ENCODE data around the gene ZBED6. TPM values are rescaled to one million over a fixed set of nuclear protein-coding genes. Genes with fewer than 3 reads are reported as not detected.
A peak's percentile ranks its signal among the peaks of the same experiment; 100 is the strongest.
"Not testable (repeated sequence)": the region's sequence is repeated elsewhere in the genome, so short reads cannot be mapped to it uniquely, and the experiment has no call there.

Gene ZBED6
- 8.1 TPM for total RNA-seq

- DNase-seq: peak; percentile 96
Observed at GRCh38 chr1:203795441-203796235, at the start of gene ZBED6, which contains the start of gene ZC3H11A. Gene ZBED6, plus strand, starts transcription at chr1:203795623. Its CDS starts 1,900 bp downstream, at chr1:203797523. Gene ZC3H11A, plus strand, starts transcription at chr1:203795623. Its CDS starts 21,448 bp downstream, at chr1:203817071.

- no peak for DNase-seq
Observed at GRCh38 chr1:203746281-203746680, 49.1 kb upstream of the ZBED6 start.

- DNase-seq: no peak
Observed at GRCh38 chr1:203751051-203751450, 44.4 kb upstream of the ZBED6 start.

- DNase-seq: not testable (repeated sequence)
Observed at GRCh38 chr1:203751618-203752361, 43.6 kb upstream of the ZBED6 start.

- DNase-seq: no peak
Observed at GRCh38 chr1:203754455-203754864, 41.0 kb upstream of the ZBED6 start.

- no peak for DNase-seq
Observed at GRCh38 chr1:203756036-203756435, 39.4 kb upstream of the ZBED6 start.

- DNase-seq: not testable (repeated sequence)
Observed at GRCh38 chr1:203758749-203759148, 36.7 kb upstream of the ZBED6 start.

- DNase-seq: no peak
Observed at GRCh38 chr1:203760506-203760905, 34.9 kb upstream of the ZBED6 start.

GRCh38 chr1:203761958-203762357 is 33.5 kb upstream of the ZBED6 start:
- not testable (repeated sequence) for DNase-seq

GRCh38 chr1:203763505-203763904 is 31.9 kb upstream of the ZBED6 start:
- no peak for DNase-seq

- no peak for DNase-seq
Observed at GRCh38 chr1:203764105-203765028, 31.1 kb upstream of the ZBED6 start.

GRCh38 chr1:203765029-203765837 is 30.2 kb upstream of the ZBED6 start, which contains the start of gene LAX1:
Gene LAX1, plus strand, starts transcription at chr1:203765183. Its CDS starts 383 bp downstream, at chr1:203765566.
- DNase-seq: no peak

- DNase-seq: no peak
Observed at GRCh38 chr1:203768256-203768655, 27.2 kb upstream of the ZBED6 start.

GRCh38 chr1:203769505-203770343 is 25.7 kb upstream of the ZBED6 start:
- peak; percentile 23 for DNase-seq

- DNase-seq: no peak
Observed at GRCh38 chr1:203771901-203772301, 23.5 kb upstream of the ZBED6 start.

GRCh38 chr1:203772836-203773235 is 22.6 kb upstream of the ZBED6 start:
- no peak for DNase-seq

GRCh38 chr1:203776636-203777035 is 18.8 kb upstream of the ZBED6 start:
- no peak for DNase-seq

GRCh38 chr1:203777596-203777995 is 17.8 kb upstream of the ZBED6 start:
- DNase-seq: no peak

GRCh38 chr1:203778146-203778545 is 17.3 kb upstream of the ZBED6 start:
- DNase-seq: no peak

GRCh38 chr1:203778789-203779188 is 16.6 kb upstream of the ZBED6 start:
- DNase-seq: no peak
